Activated B cell treated with CpG ODN at 0.5 μM for 24 hours (primary cell): ENCODE data around the gene TBXA2R. TPM values are rescaled to one million over a fixed set of nuclear protein-coding genes. Genes with fewer than 3 reads are reported as not detected.

Experiments
- ATAC-seq: fragments of 200-7000 bp; cut with Tn5 transposase; one replicate; pipeline ENCODE4 v1.10.0; 2021; ENCODE audit warnings: low read depth, mild to moderate bottlenecking, moderate library complexity
- CTCF ChIA-PET: fragments of 350-600 bp; sonication (Branson Sonifier 250); formaldehyde crosslinking; loops from one replicate; lab custom pipeline; 2021; ENCODE audit warnings: antibody characterized with exemption; lab: Charles Lee
- POLR2A ChIA-PET: fragments of 350-600 bp; sonication (Branson Sonifier 250); formaldehyde crosslinking; loops from one replicate; lab custom pipeline; 2021; ENCODE audit warnings: antibody characterized with exemption; lab: Charles Lee
- DNase-seq: peaks from one replicate; pipeline ENCODE4 v3.0.0; 2022
- H3K27ac Mint-ChIP-seq: one replicate; pipeline ENCODE4 v1.8.0; 2020; ENCODE audit warnings: mixed read lengths
- H3K27me3 Mint-ChIP-seq: one replicate; pipeline ENCODE4 v1.8.0; 2021; ENCODE audit warnings: mixed read lengths
- H3K36me3 Mint-ChIP-seq: one replicate; pipeline ENCODE4 v1.8.0; 2021; ENCODE audit warnings: low read depth, mixed read lengths
- H3K4me1 Mint-ChIP-seq: one replicate; pipeline ENCODE4 v1.8.0; 2021; ENCODE audit warnings: mixed read lengths
- H3K4me3 Mint-ChIP-seq: one replicate; pipeline ENCODE4 v1.8.0; 2020; ENCODE audit warnings: mild to moderate bottlenecking, mixed read lengths
- H3K9me3 Mint-ChIP-seq: one replicate; pipeline ENCODE4 v1.8.0; 2020; ENCODE audit warnings: mixed read lengths
- intact Hi-C: fragments of 100-400 bp; cut with micrococcal nuclease; formaldehyde crosslinking; loops from one replicate; pipeline ENCODE4 v1.15.1; 2024
- total RNA-seq: library from RNA; stranded (reverse); gene quantifications from 2 replicates; pipeline ENCODE4 v1.2.3, GENCODE V29; 2022
- TF ChIP-seq, protein P1 (sequence below): fragments of 200-600 bp; IDR thresholded peaks from one replicate; pipeline ENCODE4 v1.8.0; 2022; ENCODE audit warnings: antibody characterized with exemption, mild to moderate bottlenecking

Gene TBXA2R
- total RNA-seq, 1 donor from 2014 or later, result 0.47 TPM

DNA sequence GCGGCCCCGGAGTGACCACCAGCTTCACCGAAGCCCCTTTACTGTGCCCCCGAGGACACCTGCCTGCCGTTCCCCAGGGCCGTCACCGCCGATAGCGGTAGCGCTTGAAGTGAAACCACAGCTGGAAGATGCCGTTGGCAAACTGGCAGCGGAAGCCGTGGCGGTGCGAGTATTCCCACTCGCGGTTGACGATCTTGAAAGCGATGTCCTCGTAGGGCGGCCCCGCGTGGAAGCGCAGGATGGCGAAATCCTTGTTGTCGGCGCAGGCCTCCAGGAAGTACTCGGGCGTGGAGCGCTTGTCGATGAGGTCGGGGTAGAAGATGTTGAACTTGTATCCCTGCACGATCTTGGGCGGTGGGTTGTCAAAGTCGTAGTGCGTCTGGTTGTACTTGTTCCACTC lies 5.2 kb upstream of the TBXA2R start:
- Mint-ChIP-seq H3K27me3 (peaks cover 1% of the 10 kb centered on the region), H3K4me1 (peaks cover 15% of the 10 kb centered on the region), H3K36me3 (peaks cover 30% of the 10 kb centered on the region), H3K4me3 (no peak overlapping the region), H3K9me3 (no peaks in the 10 kb centered on the region), H3K27ac (no peak overlapping the region)
- TF ChIP-seq, protein P1, sequence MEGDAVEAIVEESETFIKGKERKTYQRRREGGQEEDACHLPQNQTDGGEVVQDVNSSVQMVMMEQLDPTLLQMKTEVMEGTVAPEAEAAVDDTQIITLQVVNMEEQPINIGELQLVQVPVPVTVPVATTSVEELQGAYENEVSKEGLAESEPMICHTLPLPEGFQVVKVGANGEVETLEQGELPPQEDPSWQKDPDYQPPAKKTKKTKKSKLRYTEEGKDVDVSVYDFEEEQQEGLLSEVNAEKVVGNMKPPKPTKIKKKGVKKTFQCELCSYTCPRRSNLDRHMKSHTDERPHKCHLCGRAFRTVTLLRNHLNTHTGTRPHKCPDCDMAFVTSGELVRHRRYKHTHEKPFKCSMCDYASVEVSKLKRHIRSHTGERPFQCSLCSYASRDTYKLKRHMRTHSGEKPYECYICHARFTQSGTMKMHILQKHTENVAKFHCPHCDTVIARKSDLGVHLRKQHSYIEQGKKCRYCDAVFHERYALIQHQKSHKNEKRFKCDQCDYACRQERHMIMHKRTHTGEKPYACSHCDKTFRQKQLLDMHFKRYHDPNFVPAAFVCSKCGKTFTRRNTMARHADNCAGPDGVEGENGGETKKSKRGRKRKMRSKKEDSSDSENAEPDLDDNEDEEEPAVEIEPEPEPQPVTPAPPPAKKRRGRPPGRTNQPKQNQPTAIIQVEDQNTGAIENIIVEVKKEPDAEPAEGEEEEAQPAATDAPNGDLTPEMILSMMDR, result no peak
- ChIA-PET CTCF (no interaction called here), POLR2A (no interaction called here)
- intact Hi-C loops, result no loop called here
- no peak for DNase-seq
- ATAC-seq, result no peak

DNA sequence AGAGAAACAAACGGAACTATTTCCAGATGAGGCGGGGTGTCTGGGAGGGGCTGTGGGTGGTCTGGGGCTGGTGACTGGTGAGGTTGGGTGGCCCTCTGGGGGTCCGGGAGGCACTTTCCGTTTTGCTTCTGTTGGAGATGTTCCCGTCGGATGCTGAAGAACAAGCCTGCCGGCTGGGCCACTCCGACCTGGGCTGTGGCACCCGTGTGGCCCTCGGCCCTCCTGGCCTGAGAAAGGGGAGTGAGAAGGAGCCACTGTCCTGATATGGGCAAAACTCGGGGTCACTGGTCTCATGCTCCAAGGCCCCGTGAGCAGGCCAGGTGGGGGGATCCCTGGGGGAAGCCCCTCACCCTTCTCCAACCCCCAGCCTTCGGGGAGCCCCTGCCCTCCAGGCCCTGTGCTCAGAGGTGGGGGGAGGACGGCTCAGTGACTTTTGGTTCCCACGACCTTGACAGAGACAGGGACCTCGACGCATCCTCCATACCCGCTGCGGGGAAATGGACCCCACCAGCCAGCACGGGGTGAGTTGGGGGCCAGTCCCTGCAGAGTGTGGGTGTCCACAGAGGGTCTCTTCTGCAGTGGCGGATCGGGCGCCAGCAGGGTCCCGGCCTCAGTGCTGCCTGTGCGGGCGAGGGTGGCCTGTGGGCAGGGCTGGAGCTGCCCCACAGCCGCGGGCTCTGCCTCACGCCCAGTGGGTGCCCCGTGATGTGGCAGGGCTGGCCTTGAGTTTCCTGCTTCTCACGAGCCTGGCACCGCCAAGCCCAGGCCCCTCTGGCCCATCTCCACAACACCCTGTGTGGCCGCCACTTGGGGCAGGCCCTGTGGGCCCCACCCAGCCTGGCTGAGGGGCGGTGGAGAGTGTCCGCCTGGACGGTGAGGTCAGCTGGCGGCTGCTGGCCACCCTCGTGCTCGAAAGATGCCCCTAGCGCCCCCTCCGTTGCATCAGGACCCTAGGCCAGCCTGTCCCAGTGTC lies 4.4 kb upstream of the TBXA2R start:
- POLR2A ChIA-PET, result no interaction called here
- CTCF ChIA-PET, result no interaction called here
- Mint-ChIP-seq H3K4me1 (peaks cover 15% of the 10 kb centered on the region), H3K4me3 (no peak overlapping the region), H3K27ac (no peak overlapping the region), H3K36me3 (peaks cover 28% of the 10 kb centered on the region), H3K9me3 (no peaks in the 10 kb centered on the region), H3K27me3 (peaks cover 1% of the 10 kb centered on the region)
- DNase-seq, result no peak
- intact Hi-C loops, result no loop called here
- TF ChIP-seq, protein P1, result no peak
- no peak for ATAC-seq

DNA sequence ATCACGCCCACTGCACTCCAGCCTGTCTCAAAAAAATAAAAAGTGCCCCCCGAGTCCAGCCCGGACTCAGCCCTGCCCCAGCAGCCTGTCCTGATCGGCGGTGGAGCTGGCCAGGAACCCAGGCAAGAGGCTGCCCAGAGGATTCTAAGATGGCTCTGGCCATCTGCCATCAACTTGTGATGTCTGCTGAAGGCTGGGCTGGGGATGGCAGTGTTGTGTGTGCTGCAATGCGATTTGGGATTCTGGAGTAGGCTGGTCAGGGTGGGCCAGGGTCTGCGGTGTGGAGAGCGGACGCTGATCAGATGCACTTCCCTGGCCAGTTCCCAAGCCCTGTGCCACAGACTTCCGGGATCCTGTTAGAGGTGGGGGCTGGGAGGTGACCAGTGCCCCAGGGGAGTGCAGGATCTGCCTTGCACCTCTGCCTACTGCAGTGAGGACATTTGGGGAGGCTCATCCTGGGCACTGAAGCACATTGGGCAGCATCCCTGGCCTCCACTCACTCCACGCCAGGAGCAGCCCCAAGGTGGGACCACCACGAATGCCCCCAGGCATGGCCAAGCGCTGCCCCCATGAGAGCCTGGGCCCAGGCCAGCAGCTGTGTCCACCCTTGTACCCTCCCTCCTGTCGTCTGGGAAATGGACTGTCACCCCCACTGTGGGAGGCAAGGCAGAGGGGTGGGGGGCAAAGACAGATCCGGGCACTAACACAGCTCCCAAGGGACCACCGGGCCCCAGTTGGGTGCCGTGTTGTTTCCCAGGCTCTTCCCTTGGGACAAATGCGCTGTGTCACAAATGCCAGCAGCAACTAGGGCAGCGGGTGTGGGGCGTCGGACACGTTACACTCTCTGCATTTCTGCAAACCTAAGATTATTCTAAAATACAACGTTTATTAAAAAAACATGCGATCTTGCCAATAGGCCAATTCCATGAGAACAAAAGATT lies 3.4 kb upstream of the TBXA2R start:
- Mint-ChIP-seq H3K27me3 (peaks cover 1% of the 10 kb centered on the region), H3K9me3 (no peaks in the 10 kb centered on the region), H3K27ac (no peak overlapping the region), H3K36me3 (peaks cover 23% of the 10 kb centered on the region), H3K4me1 (peaks cover 15% of the 10 kb centered on the region), H3K4me3 (no peak overlapping the region)
- POLR2A ChIA-PET, result no interaction called here
- TF ChIP-seq, protein P1, result no peak
- DNase-seq (no peak), ATAC-seq (no peak)
- intact Hi-C loops, result loop anchor here (5.0 kb wide), 1 partner anchor 53 kb away; the partner anchor contains the start of gene MFSD12
- CTCF ChIA-PET, result no interaction called here

DNA sequence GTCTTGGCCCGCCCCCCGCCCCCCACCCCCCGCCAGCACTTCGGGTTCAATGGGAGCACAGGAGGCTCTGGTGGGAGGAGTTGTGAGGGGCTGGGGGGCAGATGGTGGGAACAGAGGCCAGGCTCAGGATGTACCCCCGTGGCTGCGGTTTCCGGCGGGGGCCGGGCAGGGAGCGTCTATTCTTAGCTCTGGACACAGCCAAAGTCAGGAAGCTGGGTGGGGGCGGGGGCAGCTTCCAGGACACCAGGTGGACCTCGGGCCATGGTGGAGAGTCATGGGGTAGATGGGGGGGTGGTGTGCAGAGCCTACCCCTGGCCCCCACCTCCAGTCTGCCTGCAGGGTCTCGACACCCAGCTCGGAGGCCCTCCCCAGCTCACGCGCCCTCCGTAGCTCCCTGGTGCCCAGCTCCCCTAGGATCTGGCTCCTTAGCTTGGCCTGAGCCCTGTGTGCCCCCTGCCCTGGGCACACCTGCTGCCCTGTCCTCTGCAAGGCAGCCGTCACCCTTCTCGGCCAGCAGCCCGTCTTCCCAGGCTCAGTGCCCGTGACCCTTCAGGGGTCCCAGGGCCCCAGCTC lies 2.2 kb upstream of the TBXA2R start:
- H3K27me3 Mint-ChIP-seq, result peaks cover 1% of the 10 kb centered on the region
- CTCF ChIA-PET, result interaction anchor here (1.6 kb wide), 1 partner anchor 14 kb away, joined by 3 read pairs; no protein-coding TSS in a partner anchor
- no peak overlapping the region for H3K4me3 Mint-ChIP-seq
- intact Hi-C loops, result loop anchor here (5.0 kb wide), 1 partner anchor 52 kb away; the partner anchor contains the start of gene MFSD12
- peaks cover 22% of the 10 kb centered on the region for H3K36me3 Mint-ChIP-seq
- POLR2A ChIA-PET, result interaction anchor here (0.6 to 1.1 kb wide), 3 partner anchors 17 to 428 kb away, joined by 3 to 4 read pairs (median 3); no protein-coding TSS in a partner anchor
- peaks cover 15% of the 10 kb centered on the region for H3K4me1 Mint-ChIP-seq
- TF ChIP-seq, protein P1, result no peak
- H3K9me3 Mint-ChIP-seq, result no peaks in the 10 kb centered on the region
- DNase-seq, result no peak
- no peak overlapping the region for H3K27ac Mint-ChIP-seq
- no peak for ATAC-seq
